ENCODE results near the gene PRKG1.
A peak's percentile ranks its signal among the peaks of the same experiment; 100 is the strongest.

The PRKG1 gene

DNA sequence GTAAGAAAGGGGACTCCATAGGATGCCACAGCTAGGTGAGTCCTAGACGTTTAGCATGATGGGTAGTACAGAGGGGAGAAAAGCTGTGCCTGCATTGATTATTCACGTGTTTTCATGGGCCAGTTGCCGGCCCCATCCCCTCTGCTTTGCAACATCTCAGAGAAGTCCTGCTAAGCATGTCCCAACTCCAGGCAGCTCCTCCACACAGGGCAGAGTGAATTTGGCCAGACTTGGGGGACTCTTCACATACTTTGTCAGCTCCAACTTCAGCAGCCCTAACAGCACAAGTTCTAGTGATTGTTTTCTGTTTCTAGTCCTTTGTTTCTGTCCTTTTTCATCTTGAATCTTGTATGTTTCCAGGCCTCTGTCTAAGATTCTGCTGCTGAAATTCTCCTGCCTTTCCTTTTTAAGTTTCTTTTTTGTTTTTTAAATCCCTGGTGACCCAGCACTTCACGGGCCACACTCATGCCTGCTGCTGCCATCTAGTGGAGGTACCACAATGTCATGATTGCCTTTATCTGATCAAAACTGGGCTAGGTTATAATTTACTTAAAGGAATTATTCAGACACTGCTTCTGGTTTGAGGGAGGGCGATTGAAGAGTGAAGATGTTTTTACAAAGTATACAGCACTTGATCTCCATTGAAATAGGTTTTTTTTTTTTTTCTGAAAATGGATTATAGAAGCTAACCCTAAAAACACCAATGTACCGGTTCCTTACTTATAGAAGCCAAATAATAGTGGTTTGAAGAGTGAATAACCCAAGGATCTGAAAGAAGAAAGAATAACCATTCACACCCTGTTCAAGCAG lies 348.2 kb downstream of the PRKG1 start:
- no peak overlapping the region for H3K9ac ChIP-seq (ENCODE audit: low read depth, low read length)
- no peaks in the 10 kb centered on the region for H3K4me1 ChIP-seq (ENCODE audit: insufficient read depth, low read length)
- H3K79me2 ChIP-seq (ENCODE audit: insufficient read depth, low read length), result no peaks in the 10 kb centered on the region
- peak overlapping the region; percentile 5; the same call in 1 of the 2 replicates for H2AFZ ChIP-seq (ENCODE audit: low read depth, low read length)
- no peak for TF ChIP-seq EZH2 (IDR thresholded peaks at IDR 0.05; ENCODE audit: borderline replicate concordance, low read depth, low read length, severe bottlenecking)
- TF ChIP-seq CTCF (IDR thresholded peaks at IDR 0.05; ENCODE audit: borderline replicate concordance, extremely low read depth, low read length, poor library complexity, severe bottlenecking), result peak; percentile 64
- no peak overlapping the region for H3K4me3 ChIP-seq (ENCODE audit: low read depth in 1 of 2, low read length in 2 of 2)
- H3K27me3 ChIP-seq (ENCODE audit: insufficient read depth, low read length, poor library complexity), result no peaks in the 10 kb centered on the region
- DNase-seq (peak; percentile 33), ATAC-seq (ENCODE audit: insufficient read depth, low read depth) (peak; percentile 68)
- H3K9me3 ChIP-seq (ENCODE audit: insufficient read depth, low read length, severe bottlenecking), result no peaks in the 10 kb centered on the region
- H4K20me1 ChIP-seq (ENCODE audit: insufficient read depth, low read length), result no peaks in the 10 kb centered on the region
- no peaks in the 10 kb centered on the region for H3K36me3 ChIP-seq (ENCODE audit: insufficient read depth, low read length)
- no peak overlapping the region for H3K4me2 ChIP-seq (ENCODE audit: insufficient read depth, low read length)
- no peak overlapping the region for H3K27ac ChIP-seq (ENCODE audit: low read length)

GRCh38 chr10:51423121-51423452 lies 348.8 kb downstream of the PRKG1 start:
- no peak overlapping the region for H2AFZ ChIP-seq (ENCODE audit: low read depth, low read length)
- no peak overlapping the region for H3K4me3 ChIP-seq (ENCODE audit: low read depth in 1 of 2, low read length in 2 of 2)
- H3K36me3 ChIP-seq (ENCODE audit: insufficient read depth, low read length), result no peaks in the 10 kb centered on the region
- TF ChIP-seq EZH2 (IDR thresholded peaks at IDR 0.05; ENCODE audit: borderline replicate concordance, low read depth, low read length, severe bottlenecking) (no peak), CTCF (IDR thresholded peaks at IDR 0.05; ENCODE audit: borderline replicate concordance, extremely low read depth, low read length, poor library complexity, severe bottlenecking) (no peak)
- H3K4me1 ChIP-seq (ENCODE audit: insufficient read depth, low read length), result no peaks in the 10 kb centered on the region
- H3K27ac ChIP-seq (ENCODE audit: low read length), result no peak overlapping the region
- no peak overlapping the region for H3K4me2 ChIP-seq (ENCODE audit: insufficient read depth, low read length)
- no peaks in the 10 kb centered on the region for H3K79me2 ChIP-seq (ENCODE audit: insufficient read depth, low read length)
- no peak for DNase-seq
- no peak overlapping the region for H3K9ac ChIP-seq (ENCODE audit: low read depth, low read length)
- H4K20me1 ChIP-seq (ENCODE audit: insufficient read depth, low read length), result no peaks in the 10 kb centered on the region
- no peak for ATAC-seq (ENCODE audit: insufficient read depth, low read depth)
- H3K27me3 ChIP-seq (ENCODE audit: insufficient read depth, low read length, poor library complexity), result no peaks in the 10 kb centered on the region
- H3K9me3 ChIP-seq (ENCODE audit: insufficient read depth, low read length, severe bottlenecking), result no peaks in the 10 kb centered on the region

DNA sequence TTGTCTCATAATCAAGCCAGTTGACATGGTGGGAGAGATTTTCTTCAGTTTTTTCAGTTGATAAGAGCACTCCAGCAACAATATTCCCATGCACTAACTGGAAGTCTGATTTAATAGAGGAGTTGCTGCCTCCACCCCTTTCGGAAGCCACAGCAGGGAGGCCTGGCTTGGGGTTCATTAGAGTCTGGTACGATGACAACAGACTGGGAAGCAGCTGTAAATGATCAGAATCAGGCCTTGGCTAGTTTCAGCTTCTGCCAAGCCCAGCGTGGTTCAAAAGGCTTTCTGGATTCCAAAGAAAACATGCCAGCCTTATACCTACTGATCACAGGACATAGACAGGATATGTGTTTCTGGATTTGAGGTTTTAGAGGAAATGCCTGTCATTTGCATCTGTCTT lies 351.1 kb downstream of the PRKG1 start:
- no peak overlapping the region for H2AFZ ChIP-seq (ENCODE audit: low read depth, low read length)
- H3K4me3 ChIP-seq (ENCODE audit: low read depth in 1 of 2, low read length in 2 of 2), result no peak overlapping the region
- TF ChIP-seq CTCF (IDR thresholded peaks at IDR 0.05; ENCODE audit: borderline replicate concordance, extremely low read depth, low read length, poor library complexity, severe bottlenecking), result no peak
- no peaks in the 10 kb centered on the region for H3K79me2 ChIP-seq (ENCODE audit: insufficient read depth, low read length)
- H3K9ac ChIP-seq (ENCODE audit: low read depth, low read length), result no peak overlapping the region
- no peak overlapping the region for H3K4me2 ChIP-seq (ENCODE audit: insufficient read depth, low read length)
- H3K9me3 ChIP-seq (ENCODE audit: insufficient read depth, low read length, severe bottlenecking), result no peaks in the 10 kb centered on the region
- H4K20me1 ChIP-seq (ENCODE audit: insufficient read depth, low read length), result no peaks in the 10 kb centered on the region
- DNase-seq, result no peak
- no peaks in the 10 kb centered on the region for H3K36me3 ChIP-seq (ENCODE audit: insufficient read depth, low read length)
- H3K4me1 ChIP-seq (ENCODE audit: insufficient read depth, low read length), result no peaks in the 10 kb centered on the region
- ATAC-seq (ENCODE audit: insufficient read depth, low read depth), result no peak
- no peaks in the 10 kb centered on the region for H3K27me3 ChIP-seq (ENCODE audit: insufficient read depth, low read length, poor library complexity)
- H3K27ac ChIP-seq (ENCODE audit: low read length), result no peak overlapping the region
